GM23338 (cell line): Measurements from ENCODE around the gene NFE2L1. TPM values are rescaled to one million over a fixed set of nuclear protein-coding genes. Genes with fewer than 3 reads are reported as not detected.

Experiments
- ATAC-seq: fragments of 200-7000 bp; cut with Tn5 transposase; 3 replicates; pipeline ENCODE4 v1.9.1; 2020
- DNase-seq: peaks from one replicate; pipeline ENCODE4 v3.0.0-alpha.2; 2015; ENCODE audit warnings: low spot score
- H2AFZ ChIP-seq: fragments of 200-600 bp; sonication (generic); 2 replicates; pipeline ENCODE4 v1.8.0; 2016; ENCODE audit warnings: antibody characterized with exemption, mild to moderate bottlenecking, moderate library complexity
- H3F3A ChIP-seq: fragments of 200-600 bp; sonication (generic); replicated peaks from 2 replicates; pipeline ENCODE4 v1.8.0; 2017; ENCODE audit warnings: antibody characterized with exemption, mixed run types, low read depth
- H3K27ac ChIP-seq: fragments of 200-600 bp; sonication (generic); 2 replicates; pipeline ENCODE4 v1.6.1; 2016; ENCODE audit warnings: low read depth
- H3K27me3 ChIP-seq: fragments of 200-600 bp; sonication (generic); 2 replicates; pipeline ENCODE4 v1.8.0; 2016; ENCODE audit warnings: mild to moderate bottlenecking, mixed run types, moderate library complexity; ENCODE audit not compliant: insufficient read depth
- H3K36me3 ChIP-seq: fragments of 200-600 bp; sonication (generic); 2 replicates; pipeline ENCODE4 v1.8.0; 2016; ENCODE audit warnings: mild to moderate bottlenecking; ENCODE audit not compliant: insufficient read depth
- H3K4me1 ChIP-seq: fragments of 200-600 bp; sonication (generic); 2 replicates; pipeline ENCODE4 v1.8.0; 2016; ENCODE audit warnings: mild to moderate bottlenecking, moderate library complexity; ENCODE audit not compliant: insufficient read depth
- H3K4me2 ChIP-seq: fragments of 200-600 bp; sonication (generic); 2 replicates; pipeline ENCODE4 v1.7.1; 2017; ENCODE audit warnings: mixed run types
- H3K4me3 ChIP-seq: fragments of 200-600 bp; sonication (generic); 2 replicates; pipeline ENCODE4 v1.6.1; 2016; ENCODE audit warnings: mixed run types
- H3K79me2 ChIP-seq: fragments of 200-600 bp; sonication (generic); replicated peaks from 2 replicates; pipeline ENCODE4 v1.8.0; 2017; ENCODE audit warnings: mild to moderate bottlenecking; ENCODE audit not compliant: insufficient read depth
- H3K9me2 ChIP-seq: fragments of 200-600 bp; sonication (generic); 2 replicates; pipeline ENCODE4 v1.8.0; 2017; ENCODE audit not compliant: insufficient read depth
- H4K20me1 ChIP-seq: fragments of 200-600 bp; sonication (generic); replicated peaks from 2 replicates; pipeline ENCODE4 v1.8.0; 2017; ENCODE audit warnings: mild to moderate bottlenecking; ENCODE audit not compliant: insufficient read depth
- H3K27ac Mint-ChIP-seq: 2 replicates; pipeline ENCODE4 v1.8.0; 2020; ENCODE audit warnings: inconsistent platforms, mild to moderate bottlenecking, moderate library complexity, mixed read lengths
- H3K27me3 Mint-ChIP-seq: 3 replicates; pipeline ENCODE4 v1.8.0; 2022; ENCODE audit warnings: low read depth, mild to moderate bottlenecking, moderate library complexity, mixed read lengths, inconsistent platforms; ENCODE audit not compliant: insufficient read depth, poor library complexity
- H3K36me3 Mint-ChIP-seq: 3 replicates; pipeline ENCODE4 v1.8.0; 2021; ENCODE audit warnings: low read depth, mild to moderate bottlenecking, inconsistent platforms, moderate library complexity, mixed read lengths
- H3K4me1 Mint-ChIP-seq: 3 replicates; pipeline ENCODE4 v1.8.0; 2020; ENCODE audit warnings: mild to moderate bottlenecking, inconsistent platforms, mixed read lengths
- H3K4me3 Mint-ChIP-seq: 3 replicates; pipeline ENCODE4 v1.8.0; 2021; ENCODE audit warnings: moderate library complexity, mild to moderate bottlenecking, inconsistent platforms, mixed read lengths
- H3K9me3 Mint-ChIP-seq: 3 replicates; pipeline ENCODE4 v1.8.0; 2020; ENCODE audit warnings: moderate library complexity, mild to moderate bottlenecking, inconsistent platforms, mixed read lengths
- CREB1 ChIP-seq: fragments of 250-450 bp; sonication (Bioruptor Pico); IDR thresholded peaks from 2 replicates; pipeline ENCODE4 v1.5.0; 2020; ENCODE audit warnings: low read depth, mild to moderate bottlenecking, moderate library complexity
- CTCF ChIP-seq, 2 experiments: fragments of 200-600 bp in 1 of 2; sonication (generic) in 1 of 2; conservative IDR thresholded peaks; 2 replicates each; pipeline versions ENCODE4 v1.5.1 to v1.6.1; 2016 to 2017; ENCODE audit warnings: antibody characterized with exemption in 2 of 2, low read depth in 2 of 2, mild to moderate bottlenecking in 2 of 2, moderate library complexity in 1 of 2
- ETS1 ChIP-seq: IDR thresholded peaks from 2 replicates; pipeline ENCODE4 v1.6.1; 2016; ENCODE audit warnings: antibody characterized with exemption
- EZH2 ChIP-seq: fragments of 200-600 bp; sonication (generic); IDR thresholded peaks from one replicate; pipeline ENCODE4 v1.8.0; 2017; ENCODE audit warnings: antibody characterized with exemption, mild to moderate bottlenecking, low read depth; ENCODE audit not compliant: unreplicated experiment
- EZH2phosphoT487 ChIP-seq: fragments of 200-600 bp; sonication (generic); IDR thresholded peaks from one replicate; pipeline ENCODE4 v1.8.1; 2018; ENCODE audit warnings: antibody characterized with exemption; ENCODE audit not compliant: unreplicated experiment
- JUNB ChIP-seq: IDR thresholded peaks from one replicate; pipeline ENCODE4 v1.6.1; 2016; ENCODE audit warnings: antibody characterized with exemption; ENCODE audit not compliant: unreplicated experiment
- NANOG ChIP-seq: IDR thresholded peaks from 2 replicates; pipeline ENCODE4 v1.6.1; 2016; ENCODE audit warnings: antibody characterized with exemption, borderline replicate concordance
- POLR2AphosphoS5 ChIP-seq: IDR thresholded peaks from 2 replicates; pipeline ENCODE4 v1.6.1; 2016; ENCODE audit warnings: antibody characterized with exemption, low read depth
- REST ChIP-seq: IDR thresholded peaks from one replicate; pipeline ENCODE4 v1.6.1; 2018; ENCODE audit warnings: antibody characterized with exemption; ENCODE audit not compliant: unreplicated experiment
- STAT1 ChIP-seq: IDR thresholded peaks from one replicate; pipeline ENCODE4 v1.6.1; 2016; ENCODE audit warnings: antibody characterized with exemption; ENCODE audit not compliant: unreplicated experiment
- ZNF114 ChIP-seq: fragments of 250-450 bp; sonication (Bioruptor Pico); IDR thresholded peaks from 2 replicates; pipeline ENCODE4 v1.5.0; 2020; ENCODE audit warnings: mild to moderate bottlenecking, moderate library complexity
- ZNF331 ChIP-seq: fragments of 250-450 bp; sonication (Bioruptor Pico); IDR thresholded peaks from 2 replicates; pipeline ENCODE4 v1.5.0; 2020; ENCODE audit warnings: low read depth, mild to moderate bottlenecking, moderate library complexity
- ZNF462 ChIP-seq: fragments of 250-450 bp; sonication (Bioruptor Pico); IDR thresholded peaks from 2 replicates; pipeline ENCODE4 v1.5.0; 2020; ENCODE audit warnings: mild to moderate bottlenecking, moderate library complexity
- polyA plus RNA-seq: library from polyadenylated mRNA; unstranded; fragments of >200 nt; fragmentation: Nextera tagmentation; extraction: Ambion mirVana; gene quantifications from 2 replicates; pipeline ENCODE4 v1.2.1, GENCODE V29; 2016
- total RNA-seq: library from RNA; depleted of rRNA; stranded (reverse); fragments of >200 nt; shearing (Covaris generic); gene quantifications from 2 replicates; pipeline ENCODE4 v1.2.3, GENCODE V29; 2014

Gene NFE2L1
- total and polyA plus RNA-seq, 2 experiments from 2014 or later: 39.9 to 138 TPM

GRCh38 chr17:48012151-48012520 is 36.0 kb upstream of the NFE2L1 start:
- peak overlapping the region; percentile 91 for H3K4me3 ChIP-seq
- H3K4me2 ChIP-seq: peak overlapping the region; percentile 98
- no peaks in the 10 kb centered on the region for H3K36me3 ChIP-seq
- H3K27me3 ChIP-seq: peaks cover 24% of the 10 kb centered on the region
- Mint-ChIP-seq H3K9me3 (no peaks in the 10 kb centered on the region; the same call in 2 of the 3 replicates), H3K4me1 (peaks cover 32% of the 10 kb centered on the region), H3K27me3 (peaks cover 25% of the 10 kb centered on the region), H3K36me3 (no peaks in the 10 kb centered on the region), H3K4me3 (peak overlapping the region; percentile 77), H3K27ac (no peak overlapping the region)
- no peak overlapping the region for H3K27ac ChIP-seq
- TF ChIP-seq ZNF114 (CRISPR knock-in tag) (no peak), STAT1 (no peak), ZNF331 (CRISPR knock-in tag) (no peak), ZNF462 (CRISPR knock-in tag) (no peak), NANOG (no peak), ETS1 (no peak), EZH2 (no peak), REST (no peak), POLR2AphosphoS5 (no peak), CTCF (conservative IDR thresholded peaks at IDR 0.05; ENCODE audit: low read depth in 2 of 2) (no peak), CREB1 (CRISPR knock-in tag) (no peak), JUNB (no peak), EZH2phosphoT487 (no peak)
- H4K20me1 ChIP-seq: 0 out of 2 replicates have a peak, but pooled peaks cover 3% of the 10 kb centered on the region
- H3K79me2 ChIP-seq: no peaks in the 10 kb centered on the region
- H2AFZ ChIP-seq: peak overlapping the region; percentile 98
- DNase-seq (peak; percentile 87), ATAC-seq (peak; percentile 80)
- peaks cover 5% of the 10 kb centered on the region for H3K4me1 ChIP-seq
- H3F3A ChIP-seq: peaks cover 7% of the 10 kb centered on the region; the same call in 1 of the 2 replicates
- H3K9me2 ChIP-seq: no peaks in the 10 kb centered on the region
